ENCODE results near the gene ABHD2.
A peak's percentile ranks its signal among the peaks of the same experiment; 100 is the strongest.

Gene ABHD2

GRCh38 chr15:89101302-89102193 is 13.3 kb downstream of the ABHD2 start:
- TF ChIP-seq GATA3 (IDR thresholded peaks at IDR 0.05; ENCODE audit: low read depth, low read length) (no peak), GATA2 (IDR thresholded peaks at IDR 0.05; ENCODE audit: low read depth, low read length) (no peak)

GRCh38 chr15:89103481-89104171 is 15.4 kb downstream of the ABHD2 start:
- TF ChIP-seq GATA3 (IDR thresholded peaks at IDR 0.05; ENCODE audit: low read depth, low read length) (no peak), GATA2 (IDR thresholded peaks at IDR 0.05; ENCODE audit: low read depth, low read length) (no peak)

DNA sequence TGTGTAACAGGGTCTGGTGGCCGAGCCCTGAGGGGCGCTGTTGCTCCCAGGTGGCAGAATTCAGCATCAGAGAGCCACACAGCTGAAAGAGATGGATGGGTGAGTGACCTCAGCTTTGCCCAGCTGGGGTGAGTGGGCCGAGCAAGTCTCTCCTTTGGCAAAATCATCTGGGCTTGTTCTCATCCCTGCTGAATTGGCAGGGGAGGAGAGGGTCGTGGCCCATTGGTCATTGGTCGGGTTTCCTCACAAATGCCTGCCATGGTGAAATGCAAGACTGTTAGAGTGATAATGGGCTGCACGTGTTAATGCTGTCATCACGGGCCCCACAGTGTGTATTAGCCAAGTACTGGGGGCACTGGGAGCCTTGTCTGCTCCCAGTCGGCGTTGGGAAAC is 15.9 kb downstream of the ABHD2 start:
- TF ChIP-seq GATA2 (IDR thresholded peaks at IDR 0.05; ENCODE audit: low read depth, low read length) (no peak), GATA3 (IDR thresholded peaks at IDR 0.05; ENCODE audit: low read depth, low read length) (no peak)

DNA sequence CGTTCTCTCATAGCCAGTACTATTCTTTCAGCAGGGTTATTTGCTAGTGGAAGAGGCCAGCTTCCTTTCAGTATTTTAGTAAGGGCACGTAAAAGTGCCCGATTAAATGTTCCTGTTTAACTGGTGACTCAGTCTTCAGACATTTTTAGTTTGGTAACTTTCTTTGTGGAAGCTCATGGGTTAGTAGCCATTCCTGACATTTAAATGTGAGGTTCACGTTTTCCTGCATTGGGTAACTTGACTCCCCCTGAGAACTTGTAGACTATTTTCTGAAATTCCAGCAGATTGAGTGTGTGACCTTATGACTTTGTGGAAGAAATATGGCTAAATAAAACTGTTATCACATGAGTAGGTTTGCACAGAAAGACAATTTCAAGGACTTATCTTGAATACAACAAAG is 16.9 kb downstream of the ABHD2 start:
- TF ChIP-seq GATA2 (IDR thresholded peaks at IDR 0.05; ENCODE audit: low read depth, low read length): no peak
- TF ChIP-seq GATA3 (IDR thresholded peaks at IDR 0.05; ENCODE audit: low read depth, low read length): no peak

DNA sequence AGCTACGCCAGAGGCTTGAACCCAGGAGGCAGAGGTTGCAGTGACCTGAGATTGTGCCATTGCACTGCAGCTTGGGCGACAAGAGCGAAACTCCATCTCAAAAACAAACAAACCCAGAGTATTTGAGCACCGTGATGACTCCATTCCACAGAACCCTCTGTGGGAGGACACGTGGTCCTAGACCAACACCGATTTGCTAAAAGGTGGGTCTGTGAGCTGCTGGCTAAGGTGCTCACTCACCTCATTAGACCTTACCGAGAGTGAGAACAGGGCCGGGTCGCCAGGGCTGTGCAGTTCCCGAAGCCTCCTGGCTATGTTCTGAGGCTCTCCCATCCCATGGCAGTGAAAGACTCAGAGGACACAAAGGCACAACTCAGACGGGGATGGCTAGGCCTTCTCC is 17.9 kb downstream of the ABHD2 start:
- TF ChIP-seq GATA2 (IDR thresholded peaks at IDR 0.05; ENCODE audit: low read depth, low read length): no peak
- TF ChIP-seq GATA3 (IDR thresholded peaks at IDR 0.05; ENCODE audit: low read depth, low read length): no peak

DNA sequence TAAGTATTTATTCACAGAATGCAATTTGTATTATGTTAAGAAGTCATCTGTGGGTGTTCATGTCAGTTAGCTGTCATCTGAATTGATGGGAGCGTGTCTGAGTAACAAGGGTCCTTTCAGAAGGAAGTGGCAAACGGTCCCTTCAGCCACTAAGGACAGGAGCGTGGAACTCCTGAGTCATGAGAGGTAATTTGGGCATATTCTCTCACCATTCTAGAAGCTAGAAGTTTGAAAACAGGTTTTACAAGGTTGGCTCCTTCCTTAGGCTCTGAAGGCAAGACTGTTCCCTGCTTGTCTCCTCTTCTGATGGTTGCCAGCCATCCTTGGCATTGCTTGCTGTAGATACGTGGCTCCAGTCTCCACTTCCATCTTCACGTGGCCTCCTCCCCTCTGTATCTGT is 19.7 kb downstream of the ABHD2 start:
- TF ChIP-seq GATA3 (IDR thresholded peaks at IDR 0.05; ENCODE audit: low read depth, low read length) (no peak), GATA2 (IDR thresholded peaks at IDR 0.05; ENCODE audit: low read depth, low read length) (no peak)

DNA sequence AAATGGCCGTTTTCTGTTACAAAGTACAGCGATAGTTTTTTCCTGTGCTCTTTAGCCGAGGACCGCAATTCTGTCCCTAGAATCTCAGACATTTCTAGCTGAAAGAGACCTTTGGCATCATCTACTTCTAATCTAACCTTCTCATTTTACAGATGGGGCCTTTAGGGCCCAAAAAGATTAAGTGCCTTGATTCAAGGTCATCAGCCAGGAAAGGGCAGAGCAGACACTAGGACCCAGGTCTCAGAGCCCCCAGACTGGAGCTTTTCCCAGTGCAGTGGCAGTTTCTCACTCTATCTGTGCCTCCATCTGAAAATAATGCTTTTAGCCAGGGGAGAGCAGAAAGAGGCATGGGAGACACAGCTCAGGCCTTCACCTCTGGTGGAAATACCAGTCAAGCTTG is 20.6 kb downstream of the ABHD2 start:
- TF ChIP-seq GATA2 (IDR thresholded peaks at IDR 0.05; ENCODE audit: low read depth, low read length): peak; percentile 89
- TF ChIP-seq GATA3 (IDR thresholded peaks at IDR 0.05; ENCODE audit: low read depth, low read length): peak; percentile 42; the same call in 1 of the 2 replicates

- TF ChIP-seq GATA3 (IDR thresholded peaks at IDR 0.05; ENCODE audit: low read depth, low read length) (no peak), GATA2 (IDR thresholded peaks at IDR 0.05; ENCODE audit: low read depth, low read length) (no peak)
Measured at GRCh38 chr15:89109238-89109637, 21.0 kb downstream of the ABHD2 start.

DNA sequence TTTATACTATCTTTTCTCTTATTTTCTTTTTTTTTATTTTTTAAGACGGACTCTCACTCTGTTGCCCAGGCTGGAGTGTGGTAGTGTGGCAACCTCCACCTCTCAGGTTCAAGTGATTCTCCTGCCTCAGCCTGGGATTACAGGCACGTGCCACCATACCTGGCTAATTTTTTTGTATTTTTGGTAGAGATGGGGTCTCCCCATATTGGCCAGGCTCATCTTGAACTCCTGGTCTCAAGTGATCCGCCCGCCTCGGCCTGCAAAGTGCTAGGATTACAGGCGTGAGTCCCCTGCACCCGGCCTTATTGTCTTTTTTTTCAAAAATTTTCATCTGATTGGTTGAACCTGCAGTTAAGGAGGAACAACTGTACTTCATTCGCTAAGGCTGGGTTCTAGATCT is 21.8 kb downstream of the ABHD2 start:
- TF ChIP-seq GATA2 (IDR thresholded peaks at IDR 0.05; ENCODE audit: low read depth, low read length): no peak

GRCh38 chr15:89111352-89111751 is 23.1 kb downstream of the ABHD2 start:
- TF ChIP-seq GATA3 (IDR thresholded peaks at IDR 0.05; ENCODE audit: low read depth, low read length) (no peak), GATA2 (IDR thresholded peaks at IDR 0.05; ENCODE audit: low read depth, low read length) (no peak)

GRCh38 chr15:89111961-89112340 is 23.7 kb downstream of the ABHD2 start:
- TF ChIP-seq GATA3 (IDR thresholded peaks at IDR 0.05; ENCODE audit: low read depth, low read length): no peak
- no peak for TF ChIP-seq GATA2 (IDR thresholded peaks at IDR 0.05; ENCODE audit: low read depth, low read length)

DNA sequence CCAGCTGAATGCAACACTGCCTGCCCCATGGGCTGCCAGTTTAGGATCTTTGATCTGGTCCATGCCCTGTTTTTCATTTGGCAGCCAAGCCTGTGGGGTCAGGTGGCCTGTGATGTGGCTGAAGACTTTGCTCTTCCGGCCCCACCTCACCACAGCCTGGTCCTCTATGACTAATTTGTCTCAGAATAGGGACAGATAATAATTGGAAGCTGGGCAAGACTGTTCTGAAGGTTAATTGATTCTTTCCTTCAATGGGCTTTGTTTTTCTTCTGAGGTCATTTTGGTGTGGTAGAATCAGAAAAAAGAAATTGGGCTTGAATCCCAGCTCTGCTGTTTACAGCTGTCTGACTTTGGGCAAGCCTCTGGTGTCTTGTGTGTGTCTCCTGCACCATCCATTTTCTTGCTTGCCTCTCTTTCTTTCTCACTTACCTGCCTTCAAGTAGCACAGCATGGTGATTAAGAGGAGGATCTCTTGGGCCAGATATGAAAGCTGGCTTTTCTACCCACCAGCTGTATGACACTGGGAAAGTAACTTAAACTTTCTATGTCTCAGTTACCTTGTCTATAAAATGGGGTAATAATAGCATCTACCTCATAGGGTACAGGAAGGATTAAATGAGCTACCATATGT is 24.2 kb downstream of the ABHD2 start:
- TF ChIP-seq GATA2 (IDR thresholded peaks at IDR 0.05; ENCODE audit: low read depth, low read length): no peak
- no peak for TF ChIP-seq GATA3 (IDR thresholded peaks at IDR 0.05; ENCODE audit: low read depth, low read length)

GRCh38 chr15:89113296-89114024 is 25.2 kb downstream of the ABHD2 start:
- TF ChIP-seq GATA3 (IDR thresholded peaks at IDR 0.05; ENCODE audit: low read depth, low read length): no peak
- TF ChIP-seq GATA2 (IDR thresholded peaks at IDR 0.05; ENCODE audit: low read depth, low read length): no peak

DNA sequence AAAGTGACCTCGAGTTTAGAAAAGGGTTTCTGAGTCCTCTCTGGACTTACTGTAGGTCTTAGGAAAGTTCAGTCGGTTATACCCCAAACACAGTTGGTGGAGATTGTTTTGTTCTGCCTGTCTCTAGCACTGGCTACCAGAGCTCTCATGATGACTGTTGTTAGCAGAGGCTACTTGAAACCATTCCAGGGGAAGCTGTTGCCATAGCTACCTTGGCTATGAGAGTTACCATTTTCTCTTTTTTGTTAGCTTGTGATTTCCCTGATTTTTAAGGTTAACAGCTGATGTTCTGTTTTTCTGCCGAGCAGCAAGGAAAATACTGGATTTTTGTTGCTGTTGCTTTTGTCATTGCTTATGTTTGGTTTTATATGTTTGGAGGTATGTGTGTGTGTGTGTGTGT is 26.7 kb downstream of the ABHD2 start:
- TF ChIP-seq GATA3 (IDR thresholded peaks at IDR 0.05; ENCODE audit: low read depth, low read length) (no peak), GATA2 (IDR thresholded peaks at IDR 0.05; ENCODE audit: low read depth, low read length) (no peak)
